ENCODE measurements around the gene URGCP.
A peak's percentile ranks its signal among the peaks of the same experiment; 100 is the strongest.

The URGCP gene

DNA sequence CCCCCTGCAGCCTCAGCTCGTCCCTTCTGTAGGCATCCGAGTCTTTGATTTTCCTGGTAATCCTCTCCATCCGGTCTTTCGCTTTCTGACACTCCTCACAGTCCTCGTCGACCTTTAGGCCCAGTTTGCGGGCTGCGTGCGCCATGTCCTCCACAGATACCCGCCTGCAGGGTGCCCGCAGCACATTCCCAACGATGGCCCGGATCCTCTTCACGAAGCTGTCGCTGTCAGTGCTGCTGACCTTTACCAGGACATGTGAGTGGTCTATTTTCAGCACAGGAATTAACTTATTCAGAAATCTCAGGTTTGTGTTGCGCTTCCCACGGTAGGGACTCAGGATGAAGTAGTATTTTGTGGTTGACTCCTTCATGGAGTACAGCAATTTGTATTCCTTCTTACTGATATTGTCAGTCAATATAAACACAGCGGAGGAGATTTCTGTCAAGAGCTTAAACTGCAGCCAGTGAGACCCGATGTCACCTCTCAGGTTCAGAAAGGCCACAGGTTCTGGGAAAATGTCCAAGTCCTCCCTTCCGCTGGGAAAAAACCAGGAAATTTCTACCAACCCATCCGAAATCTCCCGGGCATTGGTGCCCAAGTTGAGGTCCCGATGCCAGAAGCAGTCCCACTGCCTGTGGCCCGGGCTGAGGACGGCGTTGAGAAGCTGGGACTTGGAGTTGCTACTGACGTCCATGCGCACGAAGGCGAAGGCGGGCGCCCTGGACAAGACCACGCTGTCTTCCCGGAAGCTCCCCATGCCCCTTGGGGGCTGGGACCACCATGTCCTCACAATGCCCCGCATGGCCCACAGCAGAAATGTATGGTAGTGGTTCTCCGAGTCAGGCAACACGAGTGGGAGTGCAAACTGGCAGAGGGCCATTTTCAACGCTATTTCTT, 28.2 kb downstream of the URGCP start:
- Histone ChIP-seq H2BK5ac (ENCODE audit: low read depth, low read length, poor library complexity, severe bottlenecking) (no peak overlapping the region), H3K4me2 (ENCODE audit: low read length, poor library complexity, severe bottlenecking) (no peak overlapping the region), H3K4ac (ENCODE audit: low read depth in 1 of 2, low read length in 2 of 2) (no peak overlapping the region), H2BK15ac (ENCODE audit: low read depth, poor library complexity, severe bottlenecking) (no peak overlapping the region), H3K4me1 (ENCODE audit: control insufficient read depth, insufficient read depth, low read depth, low read length) (peaks cover 11% of the 10 kb centered on the region), H3K27ac (ENCODE audit: low read length, poor library complexity, severe bottlenecking) (no peak overlapping the region), H3K27me3 (ENCODE audit: control insufficient read depth in 1 of 2, insufficient read depth in 1 of 2, low read length in 2 of 2) (no peaks in the 10 kb centered on the region), H4K91ac (ENCODE audit: low read length) (no peak overlapping the region), H2AFZ (ENCODE audit: low read depth, low read length) (no peak overlapping the region), H2BK12ac (ENCODE audit: low read length in 2 of 2) (no peak overlapping the region), H3K14ac (ENCODE audit: low read length in 2 of 2) (no peak overlapping the region), H4K8ac (ENCODE audit: low read length) (no peak overlapping the region), H3K9ac (ENCODE audit: low read length) (peak overlapping the region; percentile 66), H2BK120ac (ENCODE audit: low read depth, low read length) (no peak overlapping the region), H3K9me3 (ENCODE audit: control insufficient read depth, low read length) (no peaks in the 10 kb centered on the region), H3K18ac (ENCODE audit: low read depth in 1 of 2, low read length in 2 of 2) (no peak overlapping the region), H2AK5ac (ENCODE audit: low read length, severe bottlenecking) (no peak overlapping the region), H3K4me3 (ENCODE audit: insufficient read depth in 1 of 2, low read depth in 1 of 2, low read length in 2 of 2) (no peak overlapping the region), H3K23ac (ENCODE audit: low read length in 2 of 2) (no peak overlapping the region), H3K36me3 (ENCODE audit: control insufficient read depth in 1 of 2, insufficient read depth in 2 of 2, low read depth in 1 of 2, low read length in 2 of 2) (peaks cover 57 to 77% of the 10 kb centered on the region in 2 experiments), H3K79me1 (replicated peaks; ENCODE audit: low read length, poor library complexity, severe bottlenecking) (peaks cover 40% of the 10 kb centered on the region)
- no peak for DNase-seq
- WGBS: 97% methylated on average over 38 of the region's 38 CpGs

DNA sequence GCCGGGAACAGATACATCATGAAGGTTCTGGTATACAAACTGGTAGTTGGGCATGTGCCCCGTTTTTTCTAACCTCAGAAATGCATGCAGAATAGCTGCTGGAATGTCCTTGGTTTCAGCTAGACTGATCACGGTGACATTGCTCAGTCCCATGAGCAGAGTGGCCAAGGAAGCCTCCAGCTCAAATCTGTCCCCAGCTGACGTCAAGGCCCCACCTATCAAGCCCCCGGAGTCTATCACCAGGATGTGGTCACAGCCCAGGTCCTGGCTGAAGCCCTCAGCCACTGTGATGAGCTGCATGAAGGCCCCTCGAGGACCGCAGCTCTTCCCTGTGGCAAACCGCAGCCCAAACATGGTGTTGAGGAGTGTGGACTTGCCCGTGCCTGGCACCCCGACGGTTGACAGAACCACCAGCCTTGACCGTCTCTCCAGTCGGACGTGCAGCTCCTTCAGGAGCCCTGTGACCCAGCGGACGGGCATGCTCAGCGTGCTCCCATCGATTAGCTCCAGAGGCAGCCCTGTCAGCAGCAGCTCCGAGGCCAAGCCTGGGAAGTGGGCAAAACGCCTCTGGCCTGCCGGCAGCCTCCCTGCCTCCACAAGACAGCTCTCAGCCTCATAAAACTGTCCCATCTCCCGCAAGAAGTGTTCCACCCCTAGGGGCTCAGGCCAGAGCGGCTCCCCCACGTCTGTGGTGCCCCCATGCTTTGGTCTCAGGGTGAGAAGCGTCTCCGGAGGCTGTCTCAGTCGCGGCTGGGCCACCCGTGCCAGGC, 29.2 kb downstream of the URGCP start:
- H3K79me1 ChIP-seq (replicated peaks; ENCODE audit: low read length, poor library complexity, severe bottlenecking): peaks cover 42% of the 10 kb centered on the region
- no peak overlapping the region for H4K8ac ChIP-seq (ENCODE audit: low read length)
- DNase-seq: no peak
- peaks cover 19% of the 10 kb centered on the region for H3K4me1 ChIP-seq (ENCODE audit: control insufficient read depth, insufficient read depth, low read depth, low read length)
- no peak overlapping the region for H3K9ac ChIP-seq (ENCODE audit: low read length)
- H4K91ac ChIP-seq (ENCODE audit: low read length): no peak overlapping the region
- H3K27me3 ChIP-seq (ENCODE audit: control insufficient read depth in 1 of 2, insufficient read depth in 1 of 2, low read length in 2 of 2): no peaks in the 10 kb centered on the region
- no peak overlapping the region for H3K27ac ChIP-seq (ENCODE audit: low read length, poor library complexity, severe bottlenecking)
- no peak overlapping the region for H2BK12ac ChIP-seq (ENCODE audit: low read length in 2 of 2)
- H2BK120ac ChIP-seq (ENCODE audit: low read depth, low read length): no peak overlapping the region
- H3K23ac ChIP-seq (ENCODE audit: low read length in 2 of 2): no peak overlapping the region
- no peak overlapping the region for H2AFZ ChIP-seq (ENCODE audit: low read depth, low read length)
- H3K4me2 ChIP-seq (ENCODE audit: low read length, poor library complexity, severe bottlenecking): no peak overlapping the region
- peaks cover 57 to 72% of the 10 kb centered on the region in 2 experiments for H3K36me3 ChIP-seq (ENCODE audit: control insufficient read depth in 1 of 2, insufficient read depth in 2 of 2, low read depth in 1 of 2, low read length in 2 of 2)
- no peaks in the 10 kb centered on the region for H3K9me3 ChIP-seq (ENCODE audit: control insufficient read depth, low read length)
- no peak overlapping the region for H2AK5ac ChIP-seq (ENCODE audit: low read length, severe bottlenecking)
- H3K18ac ChIP-seq (ENCODE audit: low read depth in 1 of 2, low read length in 2 of 2): no peak overlapping the region
- no peak overlapping the region for H3K4me3 ChIP-seq (ENCODE audit: insufficient read depth in 1 of 2, low read depth in 1 of 2, low read length in 2 of 2)
- no peak overlapping the region for H2BK15ac ChIP-seq (ENCODE audit: low read depth, poor library complexity, severe bottlenecking)
- H3K4ac ChIP-seq (ENCODE audit: low read depth in 1 of 2, low read length in 2 of 2): no peak overlapping the region
- no peak overlapping the region for H2BK5ac ChIP-seq (ENCODE audit: low read depth, low read length, poor library complexity, severe bottlenecking)
- 95% methylated on average over 29 of the region's 29 CpGs for whole genome bisulfite sequencing
- no peak overlapping the region for H3K14ac ChIP-seq (ENCODE audit: low read length in 2 of 2)

DNA sequence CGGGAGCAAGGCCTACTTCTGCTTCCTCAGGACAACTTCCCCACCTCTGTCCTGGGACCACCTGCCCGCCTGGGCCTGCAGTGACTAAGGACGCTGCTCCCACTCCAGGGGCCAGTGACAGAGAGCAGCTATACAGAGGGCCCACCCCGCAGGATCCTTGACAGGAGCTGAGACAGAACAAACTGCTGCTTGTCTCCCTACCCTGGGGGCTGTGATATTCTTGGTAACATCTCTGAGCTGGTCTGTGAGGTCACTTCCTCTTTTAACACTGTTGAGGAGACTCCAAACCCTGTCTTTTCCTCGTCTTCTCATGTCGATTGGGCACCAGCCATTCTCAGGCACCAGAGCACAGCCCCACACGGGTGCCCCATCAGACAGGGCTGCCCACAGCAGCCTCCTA, 30.2 kb downstream of the URGCP start:
- Histone ChIP-seq H3K9ac (ENCODE audit: low read length) (no peak overlapping the region), H2BK120ac (ENCODE audit: low read depth, low read length) (peak overlapping the region; percentile 37), H3K4me1 (ENCODE audit: control insufficient read depth, insufficient read depth, low read depth, low read length) (peaks cover 22% of the 10 kb centered on the region), H3K9me3 (ENCODE audit: control insufficient read depth, low read length) (no peaks in the 10 kb centered on the region), H3K18ac (ENCODE audit: low read depth in 1 of 2, low read length in 2 of 2) (no peak overlapping the region), H2BK15ac (ENCODE audit: low read depth, poor library complexity, severe bottlenecking) (no peak overlapping the region), H3K79me1 (replicated peaks; ENCODE audit: low read length, poor library complexity, severe bottlenecking) (peaks cover 42% of the 10 kb centered on the region), H3K4me2 (ENCODE audit: low read length, poor library complexity, severe bottlenecking) (no peak overlapping the region), H3K14ac (ENCODE audit: low read length in 2 of 2) (no peak overlapping the region), H2AFZ (ENCODE audit: low read depth, low read length) (no peak overlapping the region), H3K27ac (ENCODE audit: low read length, poor library complexity, severe bottlenecking) (no peak overlapping the region), H2BK12ac (ENCODE audit: low read length in 2 of 2) (no peak overlapping the region), H2BK5ac (ENCODE audit: low read depth, low read length, poor library complexity, severe bottlenecking) (no peak overlapping the region), H4K91ac (ENCODE audit: low read length) (no peak overlapping the region), H3K27me3 (ENCODE audit: control insufficient read depth in 1 of 2, insufficient read depth in 1 of 2, low read length in 2 of 2) (no peaks in the 10 kb centered on the region), H3K23ac (ENCODE audit: low read length in 2 of 2) (no peak overlapping the region), H3K4me3 (ENCODE audit: insufficient read depth in 1 of 2, low read depth in 1 of 2, low read length in 2 of 2) (no peak overlapping the region), H4K8ac (ENCODE audit: low read length) (no peak overlapping the region), H3K36me3 (ENCODE audit: control insufficient read depth in 1 of 2, insufficient read depth in 2 of 2, low read depth in 1 of 2, low read length in 2 of 2) (peaks cover 57 to 66% of the 10 kb centered on the region in 2 experiments), H3K4ac (ENCODE audit: low read depth in 1 of 2, low read length in 2 of 2) (no peak overlapping the region), H2AK5ac (ENCODE audit: low read length, severe bottlenecking) (no peak overlapping the region)
- no peak for DNase-seq
- WGBS: 95% methylated on average over 7 of the region's 7 CpGs

DNA sequence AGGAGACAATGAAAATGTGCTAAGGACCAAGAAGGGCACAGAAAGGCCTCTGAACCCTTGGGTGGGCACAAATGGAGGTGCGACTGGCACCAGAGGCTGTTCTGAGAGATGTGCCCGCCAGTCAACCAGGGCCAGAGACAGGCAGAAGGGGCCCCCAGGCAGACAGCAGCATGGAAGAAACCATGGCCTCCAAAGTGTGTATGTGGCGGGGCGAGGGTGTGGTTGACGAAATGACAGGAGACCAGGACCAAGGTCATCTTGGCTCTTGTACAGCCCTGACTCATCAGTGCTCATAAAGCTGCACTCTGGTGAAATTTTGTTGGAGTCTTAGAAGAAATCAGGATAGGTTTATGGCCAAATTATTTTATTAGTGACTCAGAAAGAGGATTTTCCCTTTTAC, 33.1 kb downstream of the URGCP start:
- peak overlapping the region; percentile 71 for H2BK120ac ChIP-seq (ENCODE audit: low read depth, low read length)
- no peak overlapping the region for H4K8ac ChIP-seq (ENCODE audit: low read length)
- no peak overlapping the region for H4K91ac ChIP-seq (ENCODE audit: low read length)
- H3K9ac ChIP-seq (ENCODE audit: low read length): peak overlapping the region; percentile 84
- no peak overlapping the region for H3K18ac ChIP-seq (ENCODE audit: low read depth in 1 of 2, low read length in 2 of 2)
- no peak overlapping the region for H3K23ac ChIP-seq (ENCODE audit: low read length in 2 of 2)
- WGBS: 95% methylated on average over 5 of the region's 5 CpGs
- H3K4ac ChIP-seq (ENCODE audit: low read depth in 1 of 2, low read length in 2 of 2): no peak overlapping the region
- no peaks in the 10 kb centered on the region for H3K27me3 ChIP-seq (ENCODE audit: control insufficient read depth in 1 of 2, insufficient read depth in 1 of 2, low read length in 2 of 2)
- H3K4me3 ChIP-seq (ENCODE audit: insufficient read depth in 1 of 2, low read depth in 1 of 2, low read length in 2 of 2): peak overlapping the region in 1 of 2 experiments; percentile 46
- no peak overlapping the region for H2BK15ac ChIP-seq (ENCODE audit: low read depth, poor library complexity, severe bottlenecking)
- peaks cover 15% of the 10 kb centered on the region for H3K4me1 ChIP-seq (ENCODE audit: control insufficient read depth, insufficient read depth, low read depth, low read length)
- no peak overlapping the region for H3K27ac ChIP-seq (ENCODE audit: low read length, poor library complexity, severe bottlenecking)
- H2AK5ac ChIP-seq (ENCODE audit: low read length, severe bottlenecking): peak overlapping the region; percentile 66
- H2AFZ ChIP-seq (ENCODE audit: low read depth, low read length): no peak overlapping the region
- no peak overlapping the region for H3K4me2 ChIP-seq (ENCODE audit: low read length, poor library complexity, severe bottlenecking)
- H3K36me3 ChIP-seq (ENCODE audit: control insufficient read depth in 1 of 2, insufficient read depth in 2 of 2, low read depth in 1 of 2, low read length in 2 of 2): peaks cover 41 to 42% of the 10 kb centered on the region in 2 experiments
- peak overlapping the region in 1 of 2 experiments; percentile 12 for H2BK12ac ChIP-seq (ENCODE audit: low read length in 2 of 2)
- no peak overlapping the region for H3K14ac ChIP-seq (ENCODE audit: low read length in 2 of 2)
- H3K79me1 ChIP-seq (replicated peaks; ENCODE audit: low read length, poor library complexity, severe bottlenecking): peaks cover 38% of the 10 kb centered on the region
- DNase-seq: peak; percentile 43
- no peaks in the 10 kb centered on the region for H3K9me3 ChIP-seq (ENCODE audit: control insufficient read depth, low read length)
- H2BK5ac ChIP-seq (ENCODE audit: low read depth, low read length, poor library complexity, severe bottlenecking): no peak overlapping the region

Data from mesenchymal stem cell (in vitro differentiated cells and primary cell).